ENCODE results near the gene TRPC4AP. TPM values are rescaled to one million over a fixed set of nuclear protein-coding genes. Genes with fewer than 3 reads are reported as not detected.
A peak's percentile ranks its signal among the peaks of the same experiment; 100 is the strongest.

TRPC4AP gene
- total RNA-seq, 1 donor from 2014 or later: 67.6 TPM

- DNase-seq: no peak
- Histone ChIP-seq H3K36me3 (peaks cover 78% of the 10 kb centered on the region), H3K9me3 (no peaks in the 10 kb centered on the region), H3K4me3 (no peak overlapping the region), H3K27me3 (no peaks in the 10 kb centered on the region), H3K27ac (no peak overlapping the region), H3K4me1 (peaks cover 12% of the 10 kb centered on the region)
- TF ChIP-seq CTCF (IDR thresholded peaks at IDR 0.05): no peak
- ATAC-seq: no peak
- intact Hi-C loops (cut with DNase I): no loop called here
Observed at GRCh38 chr20:35042268-35042667, 50.3 kb downstream of the TRPC4AP start.

GRCh38 chr20:35040646-35041045 is 52.0 kb downstream of the TRPC4AP start:
- no peak for DNase-seq
- no peaks in the 10 kb centered on the region for H3K27me3 ChIP-seq
- peaks cover 74% of the 10 kb centered on the region for H3K36me3 ChIP-seq
- no peak for ATAC-seq
- H3K9me3 ChIP-seq: no peaks in the 10 kb centered on the region
- no peak for TF ChIP-seq CTCF (IDR thresholded peaks at IDR 0.05)
- intact Hi-C loops (cut with DNase I): no loop called here
- peaks cover 12% of the 10 kb centered on the region for H3K4me1 ChIP-seq
- H3K4me3 ChIP-seq: no peak overlapping the region
- no peak overlapping the region for H3K27ac ChIP-seq

GRCh38 chr20:35039846-35040489 is 52.6 kb downstream of the TRPC4AP start:
- intact Hi-C loops (cut with DNase I): no loop called here
- Histone ChIP-seq H3K9me3 (no peaks in the 10 kb centered on the region), H3K27me3 (no peaks in the 10 kb centered on the region), H3K4me1 (peaks cover 12% of the 10 kb centered on the region), H3K27ac (peak overlapping the region; percentile 61), H3K4me3 (no peak overlapping the region), H3K36me3 (peaks cover 71% of the 10 kb centered on the region)
- ATAC-seq: no peak
- TF ChIP-seq CTCF (IDR thresholded peaks at IDR 0.05): no peak
- DNase-seq: no peak

- no peaks in the 10 kb centered on the region for H3K27me3 ChIP-seq
- peaks cover 71% of the 10 kb centered on the region for H3K36me3 ChIP-seq
- H3K9me3 ChIP-seq: no peaks in the 10 kb centered on the region
- peak overlapping the region; percentile 61 for H3K27ac ChIP-seq
- no peak overlapping the region for H3K4me3 ChIP-seq
- no peak for TF ChIP-seq CTCF (IDR thresholded peaks at IDR 0.05)
- DNase-seq (no peak), ATAC-seq (peak; percentile 97)
- intact Hi-C loops (cut with DNase I): no loop called here
- H3K4me1 ChIP-seq: peaks cover 12% of the 10 kb centered on the region
Observed at GRCh38 chr20:35039146-35039545, 53.5 kb downstream of the TRPC4AP start.

- intact Hi-C loops (cut with DNase I): no loop called here
- DNase-seq (no peak), ATAC-seq (no peak)
- H3K27me3 ChIP-seq: no peaks in the 10 kb centered on the region
- H3K4me3 ChIP-seq: no peak overlapping the region
- peaks cover 73% of the 10 kb centered on the region for H3K36me3 ChIP-seq
- no peak for TF ChIP-seq CTCF (IDR thresholded peaks at IDR 0.05)
- no peaks in the 10 kb centered on the region for H3K9me3 ChIP-seq
- H3K27ac ChIP-seq: no peak overlapping the region
- H3K4me1 ChIP-seq: no peaks in the 10 kb centered on the region
Observed at GRCh38 chr20:35034145-35034544, 58.5 kb downstream of the TRPC4AP start.

- DNase-seq (no peak), ATAC-seq (no peak)
- no peak for TF ChIP-seq CTCF (IDR thresholded peaks at IDR 0.05)
- Histone ChIP-seq H3K27me3 (no peaks in the 10 kb centered on the region), H3K9me3 (no peaks in the 10 kb centered on the region), H3K27ac (no peak overlapping the region), H3K4me1 (no peaks in the 10 kb centered on the region), H3K4me3 (no peak overlapping the region), H3K36me3 (peaks cover 88% of the 10 kb centered on the region)
- intact Hi-C loops (cut with DNase I): no loop called here
Observed at GRCh38 chr20:35030136-35030535, 62.5 kb downstream of the TRPC4AP start.

Data from upper lobe of right lung (tissue), 1 donor.